Heart left ventricle (tissue), 16 donors: Measurements from ENCODE around the gene LRIG1. TPM values are rescaled to one million over a fixed set of nuclear protein-coding genes. Genes with fewer than 3 reads are reported as not detected.
A peak's percentile ranks its signal among the peaks of the same experiment; 100 is the strongest.

ENCODE experiments used
- ATAC-seq, 4 donors: fragments of 200-7000 bp; cut with Tn5 transposase; one replicate each; pipeline ENCODE4 v1.9.1; 2020 to 2022; ENCODE audit warnings: moderate library complexity in 4 of 4, mild to moderate bottlenecking in 3 of 4, moderate number of reproducible peaks in 1 of 4
- DNase-seq, 5 donors: peaks; one replicate each; pipeline ENCODE4 v3.0.0-alpha.2; 2020
- H3K27ac ChIP-seq, 12 donors: fragments of 200-600 bp; sonication (generic) in 4 of 12; one replicate each; pipeline versions ENCODE4 v1.5.0 to v1.8.0; 2016 to 2022; ENCODE audit warnings: mild to moderate bottlenecking in 2 of 12
- H3K27me3 ChIP-seq, 9 donors: fragments of 200-600 bp; sonication (generic) in 2 of 9; one replicate each; pipeline versions ENCODE4 v1.5.1 to v1.8.0; 2016 to 2022; ENCODE audit warnings: mild to moderate bottlenecking in 3 of 9
- H3K36me3 ChIP-seq, 9 donors: fragments of 200-600 bp; sonication (generic) in 2 of 9; one replicate each; pipeline versions ENCODE4 v1.5.0 to v1.8.0; 2018 to 2022; ENCODE audit warnings: mild to moderate bottlenecking in 2 of 9
- H3K4me1 ChIP-seq, 12 donors: fragments of 200-600 bp; sonication (generic) in 4 of 12; one replicate each; pipeline versions ENCODE4 v1.5.0 to v1.8.0; 2016 to 2022; ENCODE audit warnings: mild to moderate bottlenecking in 3 of 12
- H3K4me3 ChIP-seq, 12 donors: fragments of 200-600 bp; sonication (generic) in 4 of 12; one replicate each; pipeline versions ENCODE4 v1.5.0 to v1.8.0; 2017 to 2022; ENCODE audit warnings: mild to moderate bottlenecking in 9 of 12, moderate library complexity in 4 of 12
- H3K9me3 ChIP-seq, 12 donors: fragments of 200-600 bp; sonication (generic) in 4 of 12; one replicate each; pipeline versions ENCODE4 v1.5.0 to v1.8.0; 2016 to 2022; ENCODE audit warnings: mild to moderate bottlenecking in 1 of 12
- CTCF ChIP-seq, 12 donors: fragments of 200-600 bp; sonication (generic) in 4 of 12; IDR thresholded peaks; one replicate each; pipeline versions ENCODE4 v1.5.0 to v1.8.0; 2018 to 2022; ENCODE audit warnings: antibody characterized with exemption in 12 of 12, mild to moderate bottlenecking in 5 of 12
- POLR2A ChIP-seq, 2 donors: fragments of 450-650 bp; IDR thresholded peaks; one replicate each; pipeline ENCODE4 v1.6.1; 2017; ENCODE audit warnings: antibody characterized with exemption in 2 of 2, mild to moderate bottlenecking in 2 of 2, moderate library complexity in 2 of 2
- WGBS, 4 donors: extraction: QIAGEN DNeasy Blood & Tissue Kit in 2 of 4; methylation state at CpG; one replicate each; pipeline versions ENCODE4 v1.1.5 to v1.1.7; 2013 to 2018; 5-methylcytosine and 5-hydroxymethylcytosine counted together
- intact Hi-C, 10 donors: fragments of 100-400 bp; cut with DNase I; formaldehyde crosslinking; loops; one replicate each; pipeline versions ENCODE4 v1.11.1 to v1.14.2; 2022
- polyA plus RNA-seq, 2 donors: library from polyadenylated mRNA; stranded (reverse); fragments of 200-250 nt; gene quantifications; one replicate each; pipeline ENCODE4 v1.2.3, GENCODE V29; 2013
- total RNA-seq, 9 donors: library from RNA; depleted of rRNA in 2 of 9; stranded (reverse); fragments of >200 nt in 2 of 9; fragmentation: NEBNext Ultra II Directional in 3 of 9; extraction: Animal tissue kit (Norgen Biotek cat#: 25700) in 3 of 9; gene quantifications; one replicate each; pipeline versions ENCODE4 v1.1.0 to v1.2.4, GENCODE V29; 2016 to 2023
- donor health status: ischemic (EF 13 %, LVEDD 7.1; RV severe dilation, severe dysfunction).
- donor health status: healthy with polysubstance abuse.
- donor health status: DM: no; HTN: yes; CAD: no.
- donor health status: DM: no; HTN: no; CAD: no.
- donor health status: ischemic (EF 25% LVEDD 6.9; RV normal size, moderate dysfunction).
- donor health status: ischemic (EF 25% LVEDD 5.7; RV mildly dilated, moderate dysfunction).
- donor health status: healthy.
- donor health status: DM: yes; HTN: yes; CAD: no.
- donor health status: ischemic (EF 35%, LVEDD 5.7; RV mildly dilated, moderate dysfunction).
- donor health status: nonischemic (EF 11% LVEDD 7.7; RV severe dilation, severe dysfunction).
- donor health status: DM: yes; HTN: yes; CAD: no.
- donor health status: PGD.
- donor health status: ischemic (EF 29% LVEDD 5.4; RV normal size, mild dysfunction).
- donor health status: nonischemic (EF 23%, LVEDD 6.1; RV moderate dilation, normal function).

The LRIG1 gene
- total and polyA plus RNA-seq, 11 donors, result 42.3 to 161 (median 88.8) TPM

- Histone ChIP-seq H3K9me3 (no peaks in the 10 kb centered on the region), H3K36me3 (no peaks in the 10 kb centered on the region), H3K4me3 (no peak overlapping the region), H3K27me3 (no peaks in the 10 kb centered on the region), H3K27ac (no peak overlapping the region), H3K4me1 (peaks cover 0 to 23% (median 11%) of the 10 kb centered on the region in 12 donors)
- TF ChIP-seq POLR2A (IDR thresholded peaks at IDR 0.05) (no peak), CTCF (IDR thresholded peaks at IDR 0.05) (no peak)
- intact Hi-C loops, result no loop called here
- 66 to 87% (median 75%) methylated on average over 1 of the region's 1 CpG for WGBS, 4 donors
- DNase-seq, result no peak
- no peak for ATAC-seq
These were observed 144.8 kb downstream of the LRIG1 start for GRCh38 chr3:66355997-66356396.

- Histone ChIP-seq H3K4me3 (no peak overlapping the region), H3K27me3 (no peaks in the 10 kb centered on the region), H3K27ac (no peak overlapping the region), H3K9me3 (no peaks in the 10 kb centered on the region), H3K4me1 (peaks cover 0 to 23% (median 11%) of the 10 kb centered on the region in 12 donors), H3K36me3 (no peaks in the 10 kb centered on the region)
- WGBS, 4 donors, result 89 to 96% (median 94%) methylated on average over 3 of the region's 3 CpGs
- intact Hi-C loops, result no loop called here
- TF ChIP-seq POLR2A (IDR thresholded peaks at IDR 0.05) (no peak), CTCF (IDR thresholded peaks at IDR 0.05) (no peak)
- ATAC-seq (no peak), DNase-seq (no peak)
These were observed 145.4 kb downstream of the LRIG1 start for GRCh38 chr3:66355394-66355793.

GRCh38 chr3:66354001-66354400, 146.8 kb downstream of the LRIG1 start:
- H3K36me3 ChIP-seq, result no peaks in the 10 kb centered on the region
- no peaks in the 10 kb centered on the region for H3K9me3 ChIP-seq
- 53 to 62% (median 59%) methylated on average over 2 of the region's 2 CpGs for WGBS, 4 donors
- no peaks in the 10 kb centered on the region for H3K27me3 ChIP-seq
- peaks cover 0 to 23% (median 12%) of the 10 kb centered on the region in 12 donors for H3K4me1 ChIP-seq
- no peak overlapping the region for H3K4me3 ChIP-seq
- TF ChIP-seq POLR2A (IDR thresholded peaks at IDR 0.05) (no peak), CTCF (IDR thresholded peaks at IDR 0.05) (no peak)
- intact Hi-C loops, result no loop called here
- H3K27ac ChIP-seq, result peak overlapping the region in 3 of 12 donors; percentile 16 to 30 (median 18)
- DNase-seq, result no peak
- no peak for ATAC-seq

- ATAC-seq, result peak; percentile 74 to 82 (median 80)
These were observed 147.3 kb downstream of the LRIG1 start for GRCh38 chr3:66353530-66353929.

More at GRCh38 chr3:66353530-66353929, 147.3 kb downstream of the LRIG1 start:
- peak overlapping the region in 3 of 12 donors; percentile 16 to 30 (median 18) for H3K27ac ChIP-seq
- H3K4me3 ChIP-seq, result no peak overlapping the region
- intact Hi-C loops, result no loop called here
- TF ChIP-seq POLR2A (IDR thresholded peaks at IDR 0.05) (no peak), CTCF (IDR thresholded peaks at IDR 0.05) (no peak)
- peaks cover 0 to 27% (median 15%) of the 10 kb centered on the region in 12 donors for H3K4me1 ChIP-seq
- no peaks in the 10 kb centered on the region for H3K27me3 ChIP-seq
- 36 to 42% (median 39%) methylated on average over 6 of the region's 6 CpGs for WGBS, 4 donors
- no peak for DNase-seq
- no peaks in the 10 kb centered on the region for H3K9me3 ChIP-seq
- no peaks in the 10 kb centered on the region for H3K36me3 ChIP-seq
